ENCODE measurements around the gene DUS2.
A peak's percentile ranks its signal among the peaks of the same experiment; 100 is the strongest.

DUS2 gene

DNA sequence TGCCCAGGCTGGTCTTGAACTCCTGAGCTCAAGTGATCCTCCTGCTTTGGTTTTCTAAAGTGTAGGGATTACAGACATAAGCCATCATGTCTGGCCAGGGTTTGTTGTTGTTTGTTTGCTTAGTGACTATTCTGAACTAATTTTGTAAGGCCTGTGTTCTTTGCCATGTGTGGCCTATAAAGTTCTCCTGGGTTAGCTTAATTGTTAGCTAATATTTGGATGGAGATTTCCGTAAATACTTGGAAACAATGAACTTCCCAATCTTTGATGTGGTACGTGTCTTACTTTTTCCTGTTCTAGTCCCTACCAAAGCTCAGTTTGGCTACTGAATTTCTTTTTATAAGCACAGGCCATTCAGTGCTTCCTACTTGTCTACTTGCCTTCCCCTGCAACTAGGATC, 24.9 kb downstream of the DUS2 start:
- no peak for DNase-seq

DNA sequence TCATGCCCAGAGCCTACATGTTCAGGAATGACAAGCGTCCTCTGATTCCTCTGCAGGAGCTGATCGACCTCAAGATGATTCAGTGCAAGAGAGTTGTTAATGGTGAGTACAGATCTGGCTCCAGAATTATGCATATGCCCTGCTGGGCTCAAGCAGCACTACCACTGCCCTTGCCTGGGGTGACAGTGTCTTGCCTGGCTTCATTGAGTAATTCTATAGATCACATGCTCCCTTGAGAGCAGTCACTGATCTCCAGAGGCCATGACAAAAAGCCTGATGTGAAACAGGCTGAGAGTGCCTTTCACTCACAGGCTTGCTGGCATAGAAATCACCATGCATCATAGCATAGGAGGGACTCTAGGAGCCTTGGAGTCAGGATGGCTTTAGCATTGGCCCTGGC, 26.4 kb downstream of the DUS2 start:
- DNase-seq, result no peak

DNA sequence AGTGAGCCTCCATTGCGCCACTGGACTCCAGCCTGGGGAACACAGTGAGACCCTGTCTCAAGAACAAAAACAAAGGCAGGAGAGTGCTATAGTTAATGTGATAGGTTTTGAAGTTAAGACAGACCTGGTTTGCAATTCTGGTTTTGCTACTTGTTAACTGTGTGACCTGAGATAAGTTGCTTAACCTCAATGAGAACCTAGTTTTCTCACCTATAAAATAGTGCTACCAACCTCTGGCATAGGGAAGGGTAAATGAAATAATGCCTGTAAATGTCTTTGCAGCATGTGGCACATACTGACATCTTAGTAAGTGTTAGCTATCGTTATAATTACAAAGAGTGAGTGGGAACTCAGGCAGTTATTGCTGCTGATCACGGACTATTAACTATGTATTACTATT, 32.3 kb downstream of the DUS2 start:
- DNase-seq, result no peak

DNA sequence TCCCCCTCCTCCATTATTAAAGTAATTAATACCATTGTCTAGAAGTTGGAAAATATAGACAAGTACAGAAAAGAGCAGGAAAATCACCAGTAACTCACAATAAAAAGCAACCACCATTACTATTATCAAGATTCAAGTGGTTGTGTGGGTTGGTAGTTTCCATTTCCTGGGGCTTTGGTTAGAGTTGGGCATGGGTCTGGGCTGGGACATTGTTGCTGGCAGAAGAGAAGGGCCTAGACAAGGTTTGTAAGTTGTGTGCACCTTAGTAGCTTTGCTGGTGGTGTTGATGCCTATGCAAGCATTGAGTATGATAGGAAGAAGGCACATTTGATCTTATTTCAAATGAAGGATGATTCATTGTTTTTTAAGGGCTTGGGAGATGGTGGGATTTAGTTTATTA, 36.7 kb downstream of the DUS2 start:
- no peak for DNase-seq

DNA sequence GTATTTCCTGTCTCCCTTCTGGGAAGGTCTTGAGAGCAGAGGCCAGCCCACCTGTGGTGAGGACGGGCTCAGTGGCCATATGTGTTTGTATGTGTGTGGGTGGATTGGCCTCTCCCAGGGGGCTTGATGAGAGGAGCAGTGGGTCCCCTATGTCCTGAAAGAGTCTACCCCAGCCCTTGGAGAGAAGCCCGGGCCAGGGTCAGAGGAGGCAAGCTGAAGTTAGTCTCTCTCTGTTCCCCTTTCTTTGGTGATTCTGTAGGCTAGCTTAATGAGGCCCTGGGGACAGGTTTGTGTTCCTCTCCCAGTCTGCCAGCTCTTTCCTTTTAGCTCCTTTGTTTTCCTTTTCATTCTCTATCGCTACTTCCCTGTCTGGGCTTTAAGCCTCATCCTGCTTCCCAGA, 38.3 kb downstream of the DUS2 start:
- DNase-seq, result no peak

DNA sequence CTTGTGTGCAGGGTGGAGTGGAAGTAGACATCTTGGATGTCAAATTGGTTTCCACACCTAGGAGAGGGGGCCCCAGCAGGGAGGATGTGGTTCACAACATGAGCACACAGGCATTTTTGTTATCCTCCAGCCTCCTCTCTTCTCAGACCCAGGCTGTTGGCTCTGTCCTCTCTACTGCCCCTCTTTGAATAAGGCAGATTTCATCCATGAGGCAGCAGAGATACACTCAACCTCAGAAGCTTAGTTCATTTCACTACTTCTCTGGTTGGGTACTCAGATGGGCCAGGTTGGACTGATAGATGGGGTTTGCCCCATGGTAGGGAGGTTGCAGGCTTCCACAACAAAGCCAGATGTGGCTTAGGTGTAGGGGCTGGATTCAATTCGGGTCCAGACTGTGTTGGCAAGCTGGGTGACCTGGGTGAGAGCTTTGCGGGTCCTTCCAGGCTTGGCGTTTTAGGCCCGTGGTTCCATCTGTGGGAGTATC, 39.9 kb downstream of the DUS2 start:
- no peak for DNase-seq

DNA sequence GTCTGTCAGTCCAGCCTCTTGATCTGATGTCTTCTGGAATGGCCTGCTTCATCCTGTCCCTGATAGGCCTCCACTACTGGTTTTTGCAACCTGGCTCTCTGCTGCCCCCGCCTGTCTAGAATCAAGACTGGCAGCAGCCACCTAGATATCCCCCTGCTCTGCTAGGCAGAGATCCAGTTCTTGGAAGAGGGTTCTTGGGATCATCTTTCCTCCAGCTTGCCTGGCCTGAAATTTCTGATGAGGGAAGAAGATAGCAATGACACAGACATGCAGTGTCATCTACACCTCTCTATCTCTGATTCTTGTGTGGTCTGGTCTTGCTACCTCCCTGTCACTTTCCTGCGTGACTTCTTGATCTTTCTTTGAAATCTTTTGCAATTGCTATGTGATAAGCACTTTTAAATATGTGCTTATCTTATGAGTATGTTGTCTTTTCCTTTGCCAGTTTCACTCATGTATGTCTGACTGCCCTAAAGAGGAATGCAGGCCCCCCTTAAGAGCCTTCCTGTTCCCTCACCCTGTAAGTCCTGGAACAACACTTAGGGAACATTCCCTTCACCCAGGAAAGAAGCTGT, 41.8 kb downstream of the DUS2 start:
- DNase-seq, result peak; percentile 75

DNA sequence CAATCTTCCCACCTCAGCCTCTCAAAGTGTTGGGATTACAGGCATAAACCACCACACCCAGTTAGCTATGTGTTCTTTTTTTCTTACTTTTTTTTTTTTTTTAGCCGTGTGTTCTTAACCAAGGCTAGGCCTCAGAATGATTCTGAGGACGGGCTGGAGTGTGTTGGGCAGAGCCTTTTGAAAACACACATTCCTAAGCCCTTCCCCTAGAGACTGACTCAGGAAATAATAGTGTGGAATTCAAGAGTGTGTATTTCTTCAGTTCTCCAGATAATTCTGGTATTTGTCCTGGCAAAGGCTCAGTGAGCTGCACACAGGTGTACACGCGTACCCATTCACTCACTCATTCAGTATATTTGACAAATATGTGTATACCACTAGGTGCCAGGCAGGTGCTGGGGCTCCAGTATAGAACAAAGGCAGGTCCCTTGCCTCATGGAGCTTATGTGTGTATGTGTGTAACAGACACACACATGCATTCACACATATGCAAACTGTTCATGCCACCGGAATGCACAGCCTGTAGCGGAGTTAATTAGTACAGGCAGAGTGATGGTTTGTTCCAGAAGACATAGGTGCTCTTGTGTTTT, 42.7 kb downstream of the DUS2 start:
- DNase-seq, result no peak

DNA sequence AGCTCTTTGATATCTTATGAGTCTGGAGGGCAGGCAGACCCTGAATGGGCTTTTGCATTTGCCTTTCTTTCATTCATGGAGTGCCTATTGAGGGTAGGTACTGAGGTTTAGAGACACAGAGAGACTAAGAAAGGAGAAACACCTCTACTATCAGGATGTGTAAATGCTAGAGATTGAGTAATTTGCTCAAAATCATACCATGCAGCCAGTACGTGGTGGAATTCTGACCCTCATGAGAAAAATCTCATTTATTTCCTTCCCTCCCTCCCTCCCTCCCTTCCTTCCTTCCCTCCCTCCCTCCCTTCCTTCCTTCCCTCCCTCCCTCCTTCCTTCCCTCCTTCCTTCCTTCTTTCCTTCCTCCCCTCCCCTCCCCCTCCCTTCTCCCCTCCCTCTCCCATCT, 43.7 kb downstream of the DUS2 start:
- no peak for DNase-seq

DNA sequence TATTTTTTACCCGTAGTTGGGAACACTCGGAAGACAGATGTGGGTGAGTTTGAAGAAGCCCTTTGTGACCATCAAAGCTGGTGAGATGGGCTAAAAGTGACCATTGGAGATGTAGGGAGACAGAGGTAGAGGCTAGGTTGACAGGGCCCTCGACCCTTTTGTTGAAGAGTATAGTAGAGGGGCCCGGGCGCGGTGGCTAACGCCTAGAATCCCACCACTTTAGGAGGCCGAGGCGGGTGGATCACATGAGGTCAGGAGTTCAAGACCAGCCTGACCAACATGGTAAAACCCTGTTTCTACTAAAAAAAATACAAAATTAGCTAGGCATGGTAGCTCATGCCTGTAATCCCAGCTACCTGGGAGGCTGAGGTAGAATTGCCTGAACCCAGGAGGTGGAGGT, 45.8 kb downstream of the DUS2 start:
- no peak for DNase-seq

DNA sequence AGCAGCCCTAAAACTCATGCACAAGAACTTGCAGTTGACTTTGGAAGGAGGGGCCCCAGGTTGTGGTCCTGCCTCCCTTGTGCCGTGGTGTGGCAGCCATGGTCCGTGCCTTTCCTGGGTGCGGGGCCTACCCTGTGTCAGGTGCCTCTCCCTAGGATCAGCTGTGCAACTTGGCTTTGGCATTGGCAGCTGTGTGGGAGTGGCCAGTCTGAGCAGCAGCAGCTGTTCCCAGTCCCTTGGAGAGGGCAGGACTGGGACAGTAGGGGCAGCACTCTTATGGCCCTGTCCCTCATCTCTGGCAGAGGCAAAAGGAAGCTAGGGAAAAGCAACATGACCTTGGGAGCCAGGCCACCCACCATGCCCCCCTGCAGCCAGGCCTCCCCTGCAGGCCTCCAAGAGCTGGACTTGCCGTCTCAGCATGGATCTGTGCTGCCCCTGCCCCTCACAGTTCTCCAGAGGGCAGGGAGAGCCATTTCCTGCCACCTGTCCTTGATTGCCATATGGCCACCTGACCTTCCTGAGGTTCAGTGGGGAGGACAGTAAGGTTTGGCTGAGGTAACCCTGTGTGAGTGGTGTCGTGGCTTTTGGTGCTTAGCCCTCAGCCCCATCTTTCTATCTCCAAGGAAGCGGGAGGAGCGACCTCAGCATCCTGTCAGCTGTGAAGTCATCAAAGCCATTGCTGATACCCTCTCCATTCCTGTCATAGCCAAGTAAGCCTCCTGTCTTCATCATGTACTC, 46.6 kb downstream of the DUS2 start:
- peak; percentile 27 for DNase-seq

DNA sequence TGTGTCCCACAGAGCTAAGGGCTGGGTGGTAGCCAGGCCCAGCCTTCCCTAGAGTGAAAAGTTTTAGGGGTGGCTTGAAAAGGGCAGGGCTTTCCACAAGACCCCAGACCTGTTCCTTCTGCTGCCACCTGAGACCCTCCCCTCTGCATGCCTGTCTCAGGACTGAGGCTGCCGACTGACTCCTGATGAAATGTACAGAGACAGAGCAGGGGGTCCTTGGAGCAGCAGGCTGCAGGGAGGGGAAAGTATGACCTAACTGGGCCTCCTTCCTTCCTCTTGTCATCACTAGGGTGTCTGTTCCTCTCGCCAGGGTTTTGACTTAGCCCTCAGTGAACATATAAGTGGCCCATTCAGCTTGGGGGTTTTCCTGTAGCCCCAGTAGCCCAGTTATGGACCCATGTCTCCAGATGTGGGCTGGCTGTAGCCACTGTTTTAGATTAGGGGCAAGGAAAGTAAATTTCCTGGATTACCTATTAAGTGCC, 47.2 kb downstream of the DUS2 start:
- no peak for DNase-seq

DNA sequence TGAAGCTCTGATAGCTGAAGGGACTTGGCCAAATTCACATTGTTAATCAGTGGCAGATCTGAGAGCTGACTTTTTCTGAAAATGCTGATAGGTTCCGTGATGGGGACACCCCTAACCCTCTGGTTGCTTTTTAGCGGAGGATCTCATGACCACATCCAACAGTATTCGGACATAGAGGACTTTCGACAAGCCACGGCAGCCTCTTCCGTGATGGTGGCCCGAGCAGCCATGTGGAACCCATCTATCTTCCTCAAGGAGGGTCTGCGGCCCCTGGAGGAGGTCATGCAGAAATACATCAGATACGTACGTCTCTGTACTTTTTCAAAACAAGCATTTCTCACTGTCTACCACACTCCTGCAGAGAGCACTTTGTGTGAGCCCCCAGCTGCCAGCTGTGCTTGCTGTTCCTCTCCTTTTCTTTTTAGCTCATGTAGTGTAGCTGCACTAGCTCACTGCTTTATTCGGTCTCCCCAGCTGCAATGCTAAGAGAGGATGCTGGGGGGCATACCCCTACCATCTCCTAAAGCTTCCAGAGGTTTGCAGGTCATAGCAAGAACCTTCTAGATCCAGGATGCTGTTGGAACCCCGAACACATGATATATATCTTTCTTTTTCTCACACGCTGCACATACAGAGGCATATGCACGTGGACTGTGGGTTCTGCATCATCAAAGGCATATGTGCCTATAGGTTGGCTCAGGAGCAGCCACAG, 47.9 kb downstream of the DUS2 start:
- no peak for DNase-seq

DNA sequence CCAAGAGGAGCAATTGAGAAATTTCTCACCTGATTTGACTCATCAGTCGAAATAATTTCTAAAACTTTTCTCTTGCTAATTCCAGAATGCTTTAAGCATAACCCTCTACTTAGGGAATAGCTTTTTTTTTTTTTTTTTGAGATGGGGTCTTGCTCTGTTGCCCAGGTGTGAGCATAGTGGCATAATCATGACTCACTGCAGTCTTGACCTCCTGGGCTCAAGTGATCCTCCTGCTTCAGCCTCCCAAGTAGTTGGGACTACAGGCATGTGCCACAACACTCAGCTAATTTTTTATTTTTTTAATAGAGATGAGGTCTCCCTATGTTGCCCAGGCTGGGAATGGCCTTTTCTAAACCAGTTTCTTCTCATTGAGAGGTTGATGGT, 48.4 kb downstream of the DUS2 start:
- DNase-seq, result no peak

DNA sequence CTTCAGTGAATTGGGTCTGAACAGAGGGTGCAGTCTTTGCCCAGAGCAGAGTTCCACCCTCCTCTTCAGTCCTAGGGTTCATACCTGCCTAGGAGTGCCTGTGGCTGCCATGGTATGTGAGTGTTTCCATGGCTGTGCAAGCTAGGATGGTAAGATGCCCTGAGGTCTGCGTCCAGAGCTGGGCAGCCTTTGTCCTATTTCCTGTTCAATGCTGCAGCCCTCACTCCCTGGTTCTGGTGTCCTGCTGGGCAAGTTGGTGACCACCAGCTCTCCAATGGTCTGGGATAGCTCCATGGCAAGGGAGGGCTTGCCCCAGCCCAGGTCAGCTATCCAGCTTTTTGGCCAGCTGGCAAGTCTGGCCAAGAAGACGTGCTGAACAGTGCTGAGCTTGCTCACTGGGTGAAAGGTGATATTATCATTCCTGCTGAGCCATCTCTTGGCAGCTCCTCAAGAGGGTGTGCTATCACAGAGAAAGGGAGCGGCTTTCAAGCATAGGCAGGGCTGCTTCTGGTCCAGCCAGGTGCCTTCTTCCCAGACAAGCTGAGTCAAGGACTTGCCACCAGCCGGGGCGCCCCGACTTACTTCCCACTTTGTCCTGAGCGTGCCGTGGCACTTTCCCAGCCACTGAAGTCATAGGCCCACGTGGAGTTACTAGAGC, 49.1 kb downstream of the DUS2 start:
- no peak for DNase-seq

DNA sequence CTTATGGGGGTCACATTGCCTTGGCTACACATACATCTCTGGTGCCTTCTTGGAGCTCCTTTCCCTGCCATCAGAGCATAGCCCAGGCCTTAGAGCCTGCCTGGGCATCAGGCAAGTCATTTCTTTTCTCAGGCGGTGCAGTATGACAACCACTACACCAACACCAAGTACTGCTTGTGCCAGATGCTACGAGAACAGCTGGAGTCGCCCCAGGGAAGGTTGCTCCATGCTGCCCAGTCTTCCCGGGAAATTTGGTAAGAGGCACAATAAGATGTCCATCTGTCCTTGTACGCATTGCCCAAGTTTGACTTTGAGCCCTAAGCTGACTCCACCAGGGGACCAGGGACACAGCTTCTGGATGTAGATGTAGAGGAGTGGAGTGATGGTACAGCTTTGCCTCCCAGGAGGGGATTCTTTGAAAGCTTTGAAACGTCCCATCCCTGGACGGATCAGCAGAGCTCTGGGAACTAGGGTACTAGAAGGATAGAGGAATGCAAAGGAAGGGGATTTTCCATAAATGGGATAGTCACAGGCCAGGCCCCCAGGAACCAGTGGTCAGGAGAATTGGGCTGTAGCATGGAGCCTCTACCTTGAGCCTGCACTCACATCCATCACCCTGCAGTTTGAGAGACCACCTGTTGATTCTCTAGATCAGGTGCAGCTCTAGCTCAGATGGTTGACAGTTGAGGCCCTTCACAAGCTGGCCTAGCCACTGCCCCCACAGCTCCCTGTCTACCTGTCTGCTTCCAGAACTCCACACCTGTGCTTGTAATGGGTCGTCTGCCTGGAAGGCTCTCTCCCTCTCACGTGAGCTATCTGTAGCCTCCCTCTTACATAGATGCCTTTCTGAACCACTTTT, 51.0 kb downstream of the DUS2 start:
- DNase-seq, result no peak

DNA sequence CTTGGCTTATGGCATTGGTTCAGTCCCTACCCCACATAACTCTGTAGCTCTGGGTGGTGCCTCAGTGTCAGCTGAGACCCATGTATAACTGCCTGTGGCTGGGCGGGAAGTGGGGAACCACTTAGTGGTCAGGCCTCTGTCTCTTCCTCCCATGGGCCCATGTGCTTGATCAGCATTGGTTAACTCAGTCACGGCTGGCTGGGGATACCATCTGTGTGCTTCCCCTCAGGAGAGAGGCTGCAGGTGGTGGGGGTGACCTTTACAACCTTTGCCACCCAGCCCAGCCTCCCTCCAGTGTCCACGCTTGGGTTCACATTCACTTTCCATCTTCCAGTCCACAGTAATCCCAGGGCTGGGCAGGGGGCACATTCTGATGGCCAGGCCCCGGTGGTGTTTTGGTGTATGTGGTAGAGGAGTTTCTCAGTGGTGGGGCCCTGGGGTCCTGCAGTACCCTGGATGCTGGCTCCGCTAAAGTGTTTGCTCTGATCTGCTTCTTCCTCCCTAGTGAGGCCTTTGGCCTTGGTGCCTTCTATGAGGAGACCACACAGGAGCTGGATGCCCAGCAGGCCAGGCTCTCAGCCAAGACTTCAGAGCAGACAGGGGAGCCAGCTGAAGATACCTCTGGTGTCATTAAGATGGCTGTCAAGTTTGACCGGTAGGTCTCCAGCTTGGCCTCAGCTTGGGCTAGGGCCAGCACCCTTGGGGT, 51.9 kb downstream of the DUS2 start:
- DNase-seq, result peak; percentile 48

DNA sequence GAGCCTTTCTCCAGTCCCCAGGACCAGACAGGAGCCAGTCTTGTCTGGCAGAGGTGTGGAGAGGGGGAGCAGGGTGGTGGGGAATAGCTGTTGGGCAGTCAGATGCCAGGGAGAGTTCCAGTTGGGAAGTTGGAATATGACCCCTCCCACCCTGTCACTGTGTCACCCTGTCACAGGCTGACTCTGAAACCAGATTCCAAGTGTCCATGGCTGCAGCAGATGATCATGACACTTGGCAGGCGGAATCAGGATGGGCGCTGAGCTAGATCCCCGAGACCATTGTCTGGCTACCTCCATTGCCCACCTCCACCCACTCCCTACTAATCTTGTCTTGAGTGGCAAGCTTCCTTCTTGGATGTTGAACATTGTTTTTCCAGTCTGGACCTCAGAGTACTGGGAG, 52.9 kb downstream of the DUS2 start:
- DNase-seq, result no peak

DNA sequence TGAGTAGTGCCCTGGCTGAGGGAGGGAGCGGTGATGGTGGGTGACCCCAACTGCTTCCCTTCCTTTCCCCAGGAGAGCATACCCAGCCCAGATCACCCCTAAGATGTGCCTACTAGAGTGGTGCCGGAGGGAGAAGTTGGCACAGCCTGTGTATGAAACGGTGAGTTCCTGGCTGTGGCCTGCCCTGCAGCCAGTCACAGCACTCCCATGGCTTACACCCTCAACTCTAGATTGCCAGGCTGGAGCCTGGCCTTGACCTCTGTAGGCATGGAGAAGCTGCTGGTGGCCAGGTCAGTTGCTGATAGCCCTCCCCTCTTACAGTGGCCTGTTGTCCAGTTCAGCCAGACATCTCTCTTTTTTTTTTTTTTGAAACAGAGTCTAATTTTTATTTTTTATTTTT, 53.5 kb downstream of the DUS2 start:
- no peak for DNase-seq

DNA sequence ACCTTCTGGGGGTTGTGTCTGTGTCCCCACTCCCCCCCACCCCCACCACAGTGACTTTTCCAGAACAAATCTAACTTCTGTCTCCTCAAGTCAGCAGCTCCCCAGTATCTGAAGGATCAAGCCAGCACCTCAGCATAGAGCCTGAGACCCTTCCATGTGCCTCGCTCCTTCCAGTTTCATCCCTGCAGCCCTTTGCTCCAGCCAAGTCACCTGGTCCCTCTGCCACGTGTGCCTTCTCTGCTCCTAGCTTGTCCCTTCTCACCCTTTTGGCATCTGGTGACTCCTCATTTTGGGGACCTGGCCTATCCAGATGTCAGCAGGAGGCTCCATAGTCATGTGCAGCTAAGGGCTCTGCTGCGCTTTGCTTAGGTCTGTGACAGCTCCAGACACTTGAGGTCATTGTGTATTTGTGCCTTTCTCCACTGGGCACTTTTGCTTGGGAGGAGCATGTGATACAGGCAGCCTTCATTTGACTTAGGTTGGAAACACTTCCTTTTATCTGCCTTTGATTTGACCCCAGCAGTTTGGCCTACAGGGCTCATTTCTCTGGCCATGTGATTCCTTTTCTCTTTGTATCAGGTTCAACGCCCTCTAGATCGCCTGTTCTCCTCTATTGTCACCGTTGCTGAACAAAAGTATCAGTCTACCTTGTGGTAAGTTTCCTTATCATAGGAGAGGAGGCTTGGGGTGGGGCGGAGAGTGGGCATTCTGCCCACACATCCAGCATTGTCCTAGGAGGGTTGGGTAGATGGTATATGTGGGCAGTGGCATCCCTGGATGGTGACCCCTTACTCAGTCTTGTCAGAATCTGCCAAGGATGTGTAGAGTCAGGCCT, 55.0 kb downstream of the DUS2 start:
- DNase-seq, result no peak

Measured in activated naive CD4-positive, alpha-beta T cell treated with Interleukin-2 at 50 U/mL for 16 hours (primary cell).